T-helper 2 cell treated with Interferon-gamma antibody and Interleukin-4, amounts not matched to agents 100 ng/mL and 5 ng/mL, for 36 hours (primary cell): Measurements from ENCODE around the gene ZNF467. TPM values are rescaled to one million over a fixed set of nuclear protein-coding genes. Genes with fewer than 3 reads are reported as not detected.

Experiments used
- intact Hi-C: fragments of 100-400 bp; cut with micrococcal nuclease; formaldehyde crosslinking; loops from one replicate; pipeline ENCODE4 v1.15.1; 2023
- total RNA-seq: library from RNA; stranded (reverse); gene quantifications from 2 replicates; pipeline ENCODE4 v1.2.3, GENCODE V29; 2022

Gene ZNF467
- total RNA-seq, 1 donor from 2014 or later: not detected

- intact Hi-C loops: loop anchor here (10.0 kb wide), 1 partner anchor 591 kb away; the partner anchor contains the start of gene ZNF425
These were observed 57.1 kb downstream of the ZNF467 start for GRCh38 chr7:149716007-149716931.

GRCh38 chr7:149715476-149715875 is 57.9 kb downstream of the ZNF467 start:
- intact Hi-C loops: loop anchor here (10.0 kb wide), 1 partner anchor 591 kb away; the partner anchor contains the start of gene ZNF425

- intact Hi-C loops: loop anchor here (1.0 to 10.0 kb wide), 5 partner anchors 56 to 590 kb away; partner anchors contain the start of genes ZNF425 and ZNF862
These were observed 58.4 kb downstream of the ZNF467 start for GRCh38 chr7:149714910-149715471.

Other genes with a start within 250 kb of the ZNF467 start
- 21.8 and 24.3 TPM in 2 replicates for gene ZNF862, start 64.8 kb upstream of the ZNF467 start, total RNA-seq
- gene ATP6V0E2, start 100.4 kb upstream of the ZNF467 start, total RNA-seq: 55.6 and 61.9 TPM in 2 replicates